ENCODE measurements around the gene BRI3. TPM values are rescaled to one million over a fixed set of nuclear protein-coding genes. Genes with fewer than 3 reads are reported as not detected.
"Not testable (repeated sequence)": the region's sequence is repeated elsewhere in the genome, so short reads cannot be mapped to it uniquely, and the experiment has no call there.

The BRI3 gene
- total RNA-seq, 1 donor from 2014 or later, result 15.9 TPM

DNA sequence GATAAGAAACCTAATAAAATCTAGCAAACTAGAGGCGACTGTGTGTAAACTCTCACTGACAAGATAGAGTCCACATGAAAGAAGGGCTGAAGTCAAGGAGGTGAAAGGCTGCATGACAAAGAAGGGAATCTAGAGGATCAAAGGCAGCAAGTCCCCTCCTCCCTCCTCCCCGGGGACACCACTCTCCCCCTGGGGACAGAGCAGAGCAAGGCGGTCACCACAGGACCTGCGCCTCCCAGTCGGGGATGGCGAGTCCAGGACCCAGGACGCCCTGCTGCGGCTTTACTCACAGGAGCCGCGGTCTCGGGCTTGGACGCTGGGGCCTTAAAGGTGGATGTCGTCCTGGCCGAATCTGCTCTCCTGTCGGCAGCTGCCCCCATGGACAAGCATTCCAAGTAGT is 22.4 kb downstream of the BRI3 start:
- FAIRE-seq, result no peak

GRCh38 chr7:98305951-98306535 is 24.6 kb downstream of the BRI3 start:
- FAIRE-seq (no peak), DNase-seq (ENCODE audit: low spot score in 2 of 2) (no peak)

More for the DNA sequence above, 22.4 kb downstream of the BRI3 start:
- DNase-seq (ENCODE audit: low spot score in 2 of 2), result no peak

GRCh38 chr7:98307971-98308466 is 26.5 kb downstream of the BRI3 start:
- no peak for FAIRE-seq

DNA sequence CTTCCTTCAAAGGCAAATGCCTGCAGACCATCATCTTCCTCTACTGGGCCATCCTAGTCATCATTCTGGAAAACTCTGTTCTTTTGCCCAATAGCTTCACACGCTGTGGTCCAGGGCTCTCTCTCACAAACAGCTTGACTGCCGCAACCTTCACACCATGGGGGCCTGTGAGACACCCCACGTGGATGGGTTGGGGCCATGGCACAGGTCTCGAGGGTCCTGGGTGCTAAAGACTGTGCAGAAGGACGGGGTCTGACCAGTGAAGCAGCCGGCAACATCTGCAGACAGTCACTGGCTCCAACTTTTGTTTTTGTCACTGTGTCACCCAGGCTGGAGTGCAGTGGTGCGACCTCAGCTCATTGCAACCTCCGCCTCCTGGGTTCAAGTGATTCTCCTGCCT is 28.1 kb downstream of the BRI3 start:
- FAIRE-seq, result no peak
- no peak for DNase-seq (ENCODE audit: low spot score in 2 of 2)

More at GRCh38 chr7:98307971-98308466, 26.5 kb downstream of the BRI3 start:
- DNase-seq (ENCODE audit: low spot score in 2 of 2), result no peak

GRCh38 chr7:98312201-98312600 is 30.7 kb downstream of the BRI3 start:
- FAIRE-seq (no peak), DNase-seq (ENCODE audit: low spot score in 2 of 2) (no peak)

GRCh38 chr7:98314469-98314868 is 33.0 kb downstream of the BRI3 start:
- FAIRE-seq, result no peak
- no peak for DNase-seq (ENCODE audit: low spot score in 2 of 2)

DNA sequence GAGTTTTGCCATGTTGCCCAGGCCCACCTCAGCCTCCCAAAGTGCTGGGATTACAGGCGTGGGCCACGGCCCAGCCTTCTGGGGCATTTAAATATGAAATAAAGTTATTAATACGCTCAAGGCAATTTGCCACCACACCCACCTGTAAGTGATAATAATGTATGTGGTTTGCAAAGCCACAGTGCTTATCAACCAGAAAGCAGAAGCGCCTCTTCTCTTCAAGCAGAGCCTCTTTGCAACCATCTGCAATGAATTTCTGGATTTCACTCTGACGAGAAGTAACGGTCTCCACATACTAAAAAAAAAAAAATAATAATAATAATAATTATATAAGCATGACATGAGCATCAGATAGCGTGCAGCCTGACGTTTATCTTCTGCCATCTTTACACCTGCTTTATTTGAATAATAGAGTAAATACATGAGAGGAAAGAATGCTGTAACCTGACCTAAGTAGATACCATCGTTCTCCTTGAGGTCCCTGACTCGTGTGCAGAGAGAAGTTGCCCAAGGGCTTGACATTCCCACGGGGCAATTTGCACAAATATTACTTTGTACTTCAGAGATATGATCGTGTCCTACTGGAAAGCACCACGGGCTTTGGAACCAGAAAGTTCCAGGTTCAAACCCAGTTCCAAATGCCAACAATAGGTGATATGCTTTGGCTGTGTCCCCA is 34.0 kb downstream of the BRI3 start:
- FAIRE-seq, result no peak
- DNase-seq (ENCODE audit: low spot score in 2 of 2), result no peak

DNA sequence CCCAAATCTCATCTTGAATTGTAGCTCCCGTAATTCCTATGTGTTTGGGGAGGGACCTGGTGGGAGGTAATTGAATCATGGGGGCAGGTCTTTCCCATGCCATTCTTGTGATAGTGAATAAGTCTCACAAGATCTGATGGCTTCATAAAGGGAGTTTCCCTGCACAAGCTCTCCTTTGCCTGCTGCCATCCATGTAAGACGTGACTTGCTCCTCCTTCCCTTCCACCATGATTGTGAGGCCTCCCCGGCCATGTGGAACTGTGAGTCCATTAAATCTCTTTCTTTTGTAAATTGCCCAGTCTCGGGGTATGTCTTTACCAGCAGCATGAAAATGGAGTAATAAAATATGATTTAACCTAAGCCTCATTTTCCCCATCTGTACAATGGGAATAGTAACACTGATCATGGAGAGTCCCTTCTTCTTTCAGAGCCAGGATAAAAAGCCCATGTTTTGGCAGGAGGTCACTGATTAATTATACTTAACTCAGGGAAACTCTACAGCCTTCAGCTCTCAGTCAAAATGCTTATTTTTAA is 34.6 kb downstream of the BRI3 start:
- not testable (repeated sequence) for DNase-seq (ENCODE audit: low spot score in 2 of 2); FAIRE-seq

DNA sequence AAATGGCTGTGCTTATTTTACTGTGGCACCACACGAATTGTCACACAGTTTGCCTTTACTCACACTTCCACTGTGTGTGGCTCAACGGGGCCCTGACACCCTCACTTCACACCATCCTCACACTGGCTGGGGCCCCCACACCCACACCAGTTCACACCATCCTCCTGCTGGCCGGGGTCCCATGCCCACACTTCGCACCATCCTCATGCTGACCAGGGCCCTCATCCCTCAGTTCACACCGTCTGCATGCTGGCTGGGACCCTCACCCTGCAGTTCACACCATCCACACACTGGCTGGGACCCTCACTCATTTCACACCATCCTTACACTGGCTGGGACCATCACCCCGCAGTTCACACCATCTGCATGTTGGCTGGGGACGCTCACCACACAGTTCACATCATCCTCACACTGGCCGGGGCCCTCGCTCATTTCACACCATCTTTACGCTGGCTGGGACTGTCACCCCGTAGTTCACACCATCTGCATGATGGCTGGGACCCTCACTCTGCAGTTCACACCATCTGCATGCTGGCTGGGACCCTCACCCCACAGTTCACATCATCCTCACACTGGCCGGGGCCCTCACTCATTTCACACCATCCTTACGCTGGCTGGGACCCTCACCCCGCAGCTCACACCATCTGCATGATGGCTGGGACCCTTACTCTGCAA is 36.0 kb downstream of the BRI3 start:
- no peak for FAIRE-seq
- DNase-seq (ENCODE audit: low spot score in 2 of 2), result no peak

DNA sequence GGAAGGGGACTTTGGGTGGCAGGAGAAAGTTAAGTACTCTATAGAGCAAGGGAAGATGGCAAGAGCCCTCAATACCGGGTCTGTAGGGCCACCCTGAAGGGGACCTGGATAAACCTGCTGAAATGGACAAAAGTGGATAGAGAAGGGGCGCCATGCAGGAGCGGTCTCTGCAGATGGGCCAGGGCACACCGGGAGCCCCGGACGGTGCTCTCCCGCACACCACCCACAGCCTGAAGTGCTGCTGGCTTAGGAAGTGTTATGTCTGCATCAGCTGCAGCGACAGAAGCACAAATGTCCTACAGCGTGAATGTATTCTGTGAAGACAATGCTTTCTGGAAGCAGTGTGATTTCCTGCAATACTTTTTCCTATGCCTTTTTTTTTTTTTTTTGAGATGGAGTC is 37.7 kb downstream of the BRI3 start:
- DNase-seq (ENCODE audit: low spot score in 2 of 2) (no peak), FAIRE-seq (no peak)

- FAIRE-seq (no peak), DNase-seq (ENCODE audit: low spot score in 2 of 2) (no peak)
Observed at GRCh38 chr7:98321301-98321700, 39.8 kb downstream of the BRI3 start.

GRCh38 chr7:98322331-98323270 is 41.1 kb downstream of the BRI3 start:
- FAIRE-seq (no peak), DNase-seq (ENCODE audit: low spot score in 2 of 2) (no peak)

- FAIRE-seq (no peak), DNase-seq (ENCODE audit: low spot score in 2 of 2) (no peak)
Observed at GRCh38 chr7:98323597-98324322, 42.3 kb downstream of the BRI3 start.

- FAIRE-seq, result no peak
- no peak for DNase-seq (ENCODE audit: low spot score in 2 of 2)
Observed at GRCh38 chr7:98324782-98325181, 43.3 kb downstream of the BRI3 start.

DNA sequence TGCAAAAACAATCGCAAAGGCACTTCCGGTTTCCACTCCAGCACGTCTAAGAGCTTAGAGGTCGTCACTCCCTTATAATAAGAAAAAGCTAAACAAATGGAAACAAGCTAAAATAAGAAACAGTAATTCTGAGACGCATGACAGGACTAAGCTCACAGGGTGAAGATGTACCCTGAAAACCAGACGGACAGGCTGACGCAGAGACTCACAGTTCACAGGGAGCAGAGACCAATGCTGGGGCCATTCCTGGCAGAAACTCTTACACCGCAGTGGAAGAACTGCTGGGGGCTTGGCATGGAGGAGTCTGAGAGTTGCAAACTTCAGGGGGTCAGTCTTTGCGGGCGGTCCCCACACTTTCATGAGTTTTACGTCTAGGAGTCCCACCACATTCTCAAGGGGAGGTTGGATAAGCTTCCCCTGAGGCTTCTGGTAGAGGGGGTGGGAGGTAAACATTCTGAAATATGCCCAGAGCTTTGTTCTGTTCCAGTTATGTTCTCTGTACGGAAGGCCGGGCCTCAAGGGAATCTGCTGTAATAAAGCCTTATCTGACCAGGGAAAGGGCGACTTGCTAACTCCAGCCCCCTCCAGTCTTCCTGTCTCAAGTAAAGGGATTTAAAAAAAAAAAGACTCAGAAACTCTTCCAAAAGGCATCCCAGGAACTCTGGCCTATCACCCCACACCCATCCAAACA is 47.8 kb downstream of the BRI3 start:
- DNase-seq (ENCODE audit: low spot score in 2 of 2), result no peak
- FAIRE-seq, result no peak

DNA sequence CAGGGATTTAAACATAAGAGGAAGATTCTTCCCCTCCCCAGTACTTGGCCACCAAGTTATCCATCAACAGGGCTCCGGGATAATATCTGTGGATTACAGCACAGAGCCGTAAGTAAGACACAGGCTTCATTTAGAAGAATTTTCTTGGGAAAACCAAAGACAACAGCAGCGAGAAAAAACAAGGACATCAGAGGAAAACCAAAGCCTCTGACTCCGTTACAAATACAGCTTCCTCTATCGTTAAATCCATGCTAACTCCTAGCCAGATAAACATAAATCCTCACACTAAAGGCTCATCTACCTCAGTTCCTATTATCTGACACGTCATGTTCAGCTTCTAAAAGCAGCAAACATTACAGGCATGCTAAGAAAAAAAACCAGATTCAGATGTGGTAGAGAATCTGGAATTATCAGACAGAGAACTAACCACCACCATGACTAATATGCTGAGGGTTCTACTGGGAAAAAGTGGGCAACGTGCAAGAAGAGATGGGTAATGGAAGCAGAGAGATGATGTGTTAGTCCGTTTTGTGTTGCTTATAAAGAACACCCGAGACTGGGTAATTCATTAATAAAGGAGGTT is 48.4 kb downstream of the BRI3 start:
- DNase-seq (ENCODE audit: low spot score in 2 of 2) (no peak), FAIRE-seq (no peak)

DNA sequence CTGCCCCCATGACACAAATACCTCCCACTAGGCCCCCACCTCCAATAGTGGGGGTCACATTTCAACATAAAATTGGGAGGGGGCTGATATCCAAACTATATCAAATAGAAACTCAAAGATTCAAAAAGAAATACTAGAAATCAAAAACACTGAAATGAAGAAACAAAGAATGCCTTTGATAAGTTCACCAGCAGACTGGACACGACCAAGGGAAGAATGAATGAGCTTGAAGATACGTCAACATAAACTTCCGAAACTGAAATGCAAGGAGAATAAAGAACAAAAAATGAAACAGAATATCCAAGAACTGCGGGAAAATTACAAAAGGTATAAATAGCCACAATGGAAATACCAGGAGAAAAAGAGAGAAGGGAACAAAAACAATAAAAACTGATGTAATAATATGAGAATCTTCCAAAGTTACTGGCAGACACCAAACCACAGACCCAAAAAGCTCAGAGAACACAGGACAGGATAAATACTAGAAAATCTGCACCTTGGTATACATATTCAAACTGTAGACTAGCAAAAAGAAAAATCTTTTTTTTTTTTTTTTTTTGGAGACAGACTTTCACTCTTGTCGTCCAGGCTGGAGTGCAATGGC is 49.5 kb downstream of the BRI3 start:
- DNase-seq (ENCODE audit: low spot score in 2 of 2) (no peak), FAIRE-seq (no peak)

- DNase-seq (ENCODE audit: low spot score in 2 of 2) (no peak), FAIRE-seq (no peak)
Observed at GRCh38 chr7:98334081-98334480, 52.6 kb downstream of the BRI3 start.
